ENCODE measurements around the gene RAP1GAP2. TPM values are rescaled to one million over a fixed set of nuclear protein-coding genes. Genes with fewer than 3 reads are reported as not detected.
"Not testable (repeated sequence)": the region's sequence is repeated elsewhere in the genome, so short reads cannot be mapped to it uniquely, and the experiment has no call there.

RAP1GAP2 gene
- total RNA-seq, 4 donors from 2014 or later: 30.6 to 60.2 (median 41.9) TPM

DNA sequence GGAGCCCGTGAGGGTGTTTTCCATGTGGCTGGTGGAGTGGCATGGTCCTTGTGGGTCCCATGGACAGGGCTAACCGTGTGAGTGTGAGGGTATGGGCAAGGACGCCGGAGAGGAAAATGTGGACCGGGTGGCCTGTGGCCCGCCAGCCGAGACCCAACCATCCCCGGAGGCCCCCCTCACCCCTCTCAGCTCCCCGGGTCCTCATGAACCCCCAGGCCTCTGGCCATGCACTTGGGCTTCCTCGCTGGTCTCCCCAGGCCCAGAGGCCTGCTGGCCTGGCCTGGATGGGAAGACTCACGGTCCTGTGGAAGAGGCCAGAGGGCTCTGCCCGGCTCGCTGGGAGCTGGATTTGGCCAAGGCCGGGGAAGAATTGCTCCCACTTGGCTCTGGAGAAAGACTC is 13.1 kb downstream of the RAP1GAP2 start:
- TF ChIP-seq, protein P1, sequence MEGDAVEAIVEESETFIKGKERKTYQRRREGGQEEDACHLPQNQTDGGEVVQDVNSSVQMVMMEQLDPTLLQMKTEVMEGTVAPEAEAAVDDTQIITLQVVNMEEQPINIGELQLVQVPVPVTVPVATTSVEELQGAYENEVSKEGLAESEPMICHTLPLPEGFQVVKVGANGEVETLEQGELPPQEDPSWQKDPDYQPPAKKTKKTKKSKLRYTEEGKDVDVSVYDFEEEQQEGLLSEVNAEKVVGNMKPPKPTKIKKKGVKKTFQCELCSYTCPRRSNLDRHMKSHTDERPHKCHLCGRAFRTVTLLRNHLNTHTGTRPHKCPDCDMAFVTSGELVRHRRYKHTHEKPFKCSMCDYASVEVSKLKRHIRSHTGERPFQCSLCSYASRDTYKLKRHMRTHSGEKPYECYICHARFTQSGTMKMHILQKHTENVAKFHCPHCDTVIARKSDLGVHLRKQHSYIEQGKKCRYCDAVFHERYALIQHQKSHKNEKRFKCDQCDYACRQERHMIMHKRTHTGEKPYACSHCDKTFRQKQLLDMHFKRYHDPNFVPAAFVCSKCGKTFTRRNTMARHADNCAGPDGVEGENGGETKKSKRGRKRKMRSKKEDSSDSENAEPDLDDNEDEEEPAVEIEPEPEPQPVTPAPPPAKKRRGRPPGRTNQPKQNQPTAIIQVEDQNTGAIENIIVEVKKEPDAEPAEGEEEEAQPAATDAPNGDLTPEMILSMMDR (IDR thresholded peaks at IDR 0.05): no peak
- TF ChIP-seq POLR2A (IDR thresholded peaks at IDR 0.05): no peak
- no peaks in the 10 kb centered on the region for H3K27me3 ChIP-seq
- H3K36me3 ChIP-seq: no peaks in the 10 kb centered on the region
- no peak for DNase-seq
- H3K4me3 ChIP-seq: no peak overlapping the region
- H3K27ac ChIP-seq: no peak overlapping the region
- peaks cover 0 to 7% (median 3%) of the 10 kb centered on the region in 4 donors for H3K4me1 ChIP-seq
- no peaks in the 10 kb centered on the region for H3K9me3 ChIP-seq

DNA sequence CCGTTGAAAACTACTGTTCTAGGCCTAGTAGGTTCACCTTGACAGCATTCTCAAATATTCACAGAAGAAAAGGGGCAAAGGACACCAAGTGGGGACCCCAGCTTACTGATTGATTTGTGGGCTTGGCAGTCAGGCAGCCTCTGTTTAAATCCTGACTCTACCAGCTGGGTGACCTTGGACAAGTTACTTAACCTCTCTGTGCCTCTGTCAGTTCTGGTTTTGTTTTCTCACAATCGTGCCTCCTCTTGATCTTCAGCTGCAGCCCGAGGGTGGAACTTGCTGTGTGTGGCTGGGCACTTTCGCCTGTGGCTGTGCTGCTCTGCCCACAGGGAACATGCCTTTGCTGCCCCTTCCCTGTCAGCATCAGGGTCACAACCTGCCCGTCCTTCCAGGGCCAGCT is 17.8 kb downstream of the RAP1GAP2 start:
- Histone ChIP-seq H3K27me3 (no peaks in the 10 kb centered on the region), H3K9me3 (no peaks in the 10 kb centered on the region), H3K4me1 (peaks cover 0 to 12% (median 5%) of the 10 kb centered on the region in 4 donors), H3K36me3 (no peaks in the 10 kb centered on the region), H3K4me3 (peak overlapping the region in 2 of 4 donors; percentile 13 to 16), H3K27ac (peak overlapping the region in 2 of 4 donors; percentile 35 to 64)
- TF ChIP-seq POLR2A (IDR thresholded peaks at IDR 0.05): no peak
- TF ChIP-seq, protein P1 (IDR thresholded peaks at IDR 0.05): no peak
- no peak for DNase-seq

DNA sequence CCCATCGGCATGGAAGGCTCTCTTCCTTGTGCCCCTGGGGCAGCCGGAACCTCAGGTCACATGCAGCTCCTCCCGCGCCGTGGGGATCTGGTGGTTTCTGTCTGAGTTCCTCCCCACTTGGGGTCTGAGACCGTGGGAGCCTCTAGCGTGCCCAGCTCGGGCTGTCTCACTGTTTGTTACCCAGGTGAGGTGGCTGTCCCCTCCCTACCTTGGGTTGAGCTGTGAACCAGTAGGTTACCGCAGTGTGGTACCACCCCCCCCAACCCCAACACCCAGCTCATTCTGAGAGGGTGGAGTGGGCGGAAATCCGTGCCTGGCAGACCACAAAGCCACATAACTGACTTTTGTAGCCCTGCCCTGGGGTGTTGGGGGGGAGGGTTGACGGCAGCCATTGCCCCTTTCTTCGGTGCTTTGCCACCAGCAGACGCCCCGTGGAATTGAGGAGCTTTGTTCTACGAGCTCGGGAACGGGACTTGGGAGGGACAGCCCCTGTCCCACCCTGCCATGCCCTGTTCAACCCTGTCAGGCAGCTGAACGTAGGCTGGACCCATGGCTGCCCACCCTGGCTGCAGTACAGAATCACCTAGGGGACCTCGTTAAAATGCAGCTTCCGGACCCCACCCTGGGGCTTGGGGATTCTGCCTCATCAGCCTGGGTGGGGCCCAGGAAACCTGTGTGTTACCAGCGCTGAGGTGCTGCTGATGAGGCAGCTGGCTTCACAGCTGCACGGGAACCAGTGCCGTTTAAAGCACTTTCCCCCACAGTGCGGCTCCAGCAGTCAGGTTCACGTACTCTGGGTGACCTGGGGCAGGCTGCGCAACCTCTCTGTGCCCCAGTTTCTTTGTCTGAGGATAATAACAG is 18.5 kb downstream of the RAP1GAP2 start:
- no peaks in the 10 kb centered on the region for H3K9me3 ChIP-seq
- H3K4me3 ChIP-seq: peak overlapping the region in 3 of 4 donors; percentile 13 to 34 (median 16)
- peak in 2 of 3 donors; percentile 90 to 93 for DNase-seq
- H3K27me3 ChIP-seq: no peaks in the 10 kb centered on the region
- no peaks in the 10 kb centered on the region for H3K36me3 ChIP-seq
- H3K27ac ChIP-seq: peak overlapping the region in 2 of 4 donors; percentile 35 to 64
- peaks cover 0 to 12% (median 5%) of the 10 kb centered on the region in 4 donors for H3K4me1 ChIP-seq
- TF ChIP-seq POLR2A (IDR thresholded peaks at IDR 0.05): no peak
- TF ChIP-seq, protein P1 (IDR thresholded peaks at IDR 0.05): no peak

DNA sequence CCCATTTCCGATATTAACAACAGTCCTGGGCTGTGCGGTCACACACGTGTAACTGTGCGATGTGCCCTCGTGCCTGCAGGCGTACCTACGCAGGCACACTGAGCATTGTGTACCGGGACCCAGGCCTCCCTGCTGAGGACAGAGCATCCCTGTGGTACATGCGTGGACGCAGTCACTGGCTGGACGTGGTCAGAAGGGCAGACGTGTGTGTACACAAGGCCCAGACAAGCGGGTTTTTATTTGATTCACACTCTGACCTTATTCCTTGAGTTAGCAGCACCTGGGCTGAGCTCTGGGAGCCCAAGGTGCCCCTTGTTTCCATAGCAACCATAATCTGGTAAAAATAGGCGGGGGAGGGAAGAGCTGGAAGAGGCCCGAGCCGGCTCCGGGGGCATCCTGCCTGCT is 19.5 kb downstream of the RAP1GAP2 start:
- Histone ChIP-seq H3K36me3 (no peaks in the 10 kb centered on the region), H3K4me1 (peaks cover 0 to 12% (median 5%) of the 10 kb centered on the region in 4 donors), H3K9me3 (no peaks in the 10 kb centered on the region), H3K27ac (no peak overlapping the region), H3K27me3 (no peaks in the 10 kb centered on the region), H3K4me3 (no peak overlapping the region)
- TF ChIP-seq POLR2A (IDR thresholded peaks at IDR 0.05): no peak
- peak in 1 of 3 donors; percentile 26 for DNase-seq

DNA sequence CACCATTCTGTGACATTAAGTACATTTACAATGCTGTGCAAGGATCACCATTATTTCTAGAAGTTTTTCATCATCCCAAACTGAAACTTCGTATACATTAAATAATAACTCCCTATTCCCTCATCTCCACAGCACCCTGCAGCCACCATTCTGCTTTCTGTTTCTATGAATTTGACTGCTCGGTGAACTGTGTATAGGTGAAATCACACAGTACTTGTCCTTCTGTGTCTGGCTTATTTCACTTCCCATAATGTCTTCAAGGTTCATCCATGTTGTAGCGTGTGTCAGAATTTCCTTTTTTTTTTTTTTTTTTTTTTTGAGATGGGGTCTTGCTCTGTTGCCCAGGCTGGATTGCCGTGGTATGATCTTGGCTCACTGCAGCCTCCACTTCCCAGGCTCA is 20.4 kb downstream of the RAP1GAP2 start:
- no peaks in the 10 kb centered on the region for H3K27me3 ChIP-seq
- H3K9me3 ChIP-seq: no peaks in the 10 kb centered on the region
- TF ChIP-seq, protein P1 (IDR thresholded peaks at IDR 0.05): no peak
- TF ChIP-seq POLR2A (IDR thresholded peaks at IDR 0.05): no peak
- H3K36me3 ChIP-seq: no peaks in the 10 kb centered on the region
- no peak for DNase-seq
- H3K4me3 ChIP-seq: no peak overlapping the region
- H3K27ac ChIP-seq: no peak overlapping the region
- H3K4me1 ChIP-seq: peaks cover 0 to 12% (median 5%) of the 10 kb centered on the region in 4 donors

DNA sequence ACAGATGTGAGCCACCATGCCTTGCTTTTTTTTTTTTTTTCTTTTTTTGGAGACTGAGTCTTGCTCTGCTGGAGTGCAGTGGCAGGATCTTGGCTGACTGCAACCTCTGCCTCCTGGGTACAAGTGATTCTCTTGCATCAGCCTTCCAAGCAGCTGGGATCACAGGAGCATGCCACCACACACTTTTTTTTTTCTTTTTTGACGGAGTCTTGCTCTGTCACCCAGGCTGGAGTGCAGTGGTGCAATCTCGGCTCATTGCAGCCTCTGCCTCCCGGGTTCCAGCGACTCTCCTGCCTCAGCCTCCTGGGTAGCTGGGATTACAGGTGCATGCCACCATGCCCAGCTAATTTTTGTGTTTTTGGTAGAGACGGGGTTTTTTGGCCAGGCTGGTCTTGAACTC is 23.1 kb downstream of the RAP1GAP2 start:
- DNase-seq, H3K4me1 ChIP-seq, H3K36me3 ChIP-seq, H3K9me3 ChIP-seq, H3K27me3 ChIP-seq, H3K4me3 ChIP-seq, H3K27ac ChIP-seq: not testable (repeated sequence)

Measured in Peyer's patch (tissue), 4 donors.